Left cardiac atrium (tissue), 4 donors: ENCODE measurements around the gene CLEC2B. TPM values are rescaled to one million over a fixed set of nuclear protein-coding genes. Genes with fewer than 3 reads are reported as not detected.

Source experiments
- ATAC-seq, 2 donors: fragments of 200-7000 bp; cut with Tn5 transposase; one replicate each; pipeline ENCODE4 v1.9.1; 2020; ENCODE audit warnings: mild to moderate bottlenecking in 2 of 2, moderate library complexity in 2 of 2
- DNase-seq: peaks from one replicate; pipeline ENCODE4 v3.0.0-alpha.2; 2020
- intact Hi-C, 2 donors: fragments of 100-400 bp; cut with DNase I; formaldehyde crosslinking; loops; one replicate each; pipeline versions ENCODE4 v1.14.1 to v1.15.1; 2022 to 2023
- total RNA-seq, 2 donors: library from RNA; stranded (reverse); fragmentation: NEBNext Ultra II Directional; extraction: Animal tissue kit (Norgen Biotek cat#: 25700); gene quantifications; one replicate each; pipeline ENCODE4 v1.2.1, GENCODE V29; 2021
- donor health status: DM: no; HTN: yes; CAD: no.
- donor health status: DM: no; HTN: yes; CAD: no; lungs with severe emphysema.
- donor health status: DM: yes; HTN: yes; CAD: no.
- donor health status: Dilated cardiomyopathy.

CLEC2B gene
- total RNA-seq, 2 donors from 2014 or later: 3.9 to 8.6 TPM

DNA sequence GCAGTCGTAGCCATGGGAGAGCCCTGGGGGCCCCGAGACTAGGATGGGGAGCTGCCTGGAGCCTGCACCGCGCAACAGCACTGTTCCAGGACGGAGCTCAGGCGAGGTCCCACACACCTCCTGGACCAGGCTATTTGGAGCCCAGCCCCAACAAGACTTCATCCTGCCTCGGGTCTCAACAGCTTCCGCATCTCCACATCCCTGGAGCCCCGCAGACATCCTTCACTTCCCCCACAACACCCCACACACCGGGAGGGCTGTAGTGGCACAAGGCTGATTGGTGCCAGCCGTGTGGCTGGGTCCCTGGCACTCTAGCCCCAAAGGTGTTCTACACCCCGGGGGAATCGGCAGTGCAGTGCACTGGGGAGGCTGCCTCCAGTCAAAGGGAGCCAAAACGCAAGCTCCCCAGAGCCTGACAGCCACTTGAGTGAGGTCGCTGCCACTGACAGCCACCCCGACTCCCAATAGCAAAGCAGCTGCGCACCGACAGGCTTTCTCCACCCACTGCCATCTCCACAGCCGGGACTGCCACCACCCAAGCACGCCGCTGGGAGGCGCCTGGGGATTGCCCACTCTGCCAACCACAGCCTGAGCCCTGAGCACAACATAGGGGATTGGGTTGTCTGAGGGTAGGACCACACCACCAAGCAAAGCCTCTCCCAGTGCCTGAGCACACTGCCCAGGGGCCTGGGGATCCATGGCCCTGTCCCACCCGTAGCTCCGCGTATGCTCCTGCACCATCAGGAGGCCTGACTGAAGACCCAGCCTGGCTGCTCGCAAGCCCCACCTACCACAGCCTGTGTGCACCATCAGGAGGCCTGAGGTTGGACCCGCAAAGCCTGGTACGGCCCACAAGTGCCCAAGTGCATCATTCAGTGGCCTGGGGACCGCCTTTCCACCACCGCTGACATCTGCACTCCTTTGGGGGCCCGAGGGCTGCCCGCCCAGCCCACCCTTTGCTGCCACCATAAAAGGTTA, 55.0 kb downstream of the CLEC2B start:
- ATAC-seq (peak; percentile 94 to 98), DNase-seq (peak; percentile 79)
- intact Hi-C loops: loop anchor here (2.0 to 10.0 kb wide), 2 partner anchors 111 kb away; no protein-coding TSS in a partner anchor

DNA sequence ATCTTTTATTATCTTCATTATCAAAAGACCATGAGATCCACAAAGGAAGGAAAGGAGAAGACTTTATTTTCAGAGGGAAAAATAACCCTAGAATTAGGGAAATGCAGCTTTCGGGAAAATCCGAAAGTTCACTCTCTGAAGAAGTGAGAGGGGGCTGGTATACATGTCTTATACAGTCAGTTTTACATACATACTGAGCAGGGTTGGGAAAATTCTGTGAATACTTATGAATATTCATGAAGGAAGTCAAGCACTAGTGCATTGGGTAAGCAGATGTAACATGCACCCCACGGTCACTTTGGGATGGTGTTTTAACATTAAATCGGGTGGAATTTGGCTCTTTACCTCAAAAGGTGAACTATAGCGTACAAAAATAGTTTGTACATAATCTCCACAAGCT, 57.5 kb downstream of the CLEC2B start:
- intact Hi-C loops: loop anchor here in 1 of 2 donors (10.0 kb wide), 1 partner anchor 113 kb away; no protein-coding TSS in a partner anchor
- no peak for DNase-seq
- ATAC-seq: no peak

DNA sequence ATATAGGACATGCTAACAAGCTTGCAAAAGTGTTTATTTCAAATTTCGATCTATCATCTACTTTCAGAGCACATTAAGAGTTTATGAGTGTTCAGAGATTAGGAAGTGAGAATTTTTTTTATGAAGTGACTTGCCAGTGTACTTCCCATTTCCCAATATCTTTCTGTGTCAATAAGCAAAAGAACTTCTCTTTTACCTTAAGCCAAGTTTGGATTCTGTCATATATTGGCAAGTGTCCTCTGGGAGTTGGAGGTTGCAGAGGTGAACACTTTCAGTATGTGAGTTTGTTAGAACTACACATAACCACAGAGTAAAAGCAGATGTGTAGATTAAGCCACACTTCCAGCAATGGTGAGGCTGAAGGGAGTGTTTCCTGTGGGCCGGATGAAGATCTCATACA, 58.5 kb downstream of the CLEC2B start:
- no peak for ATAC-seq
- no peak for DNase-seq
- intact Hi-C loops: loop anchor here in 1 of 2 donors (10.0 kb wide), 1 partner anchor 114 kb away; no protein-coding TSS in a partner anchor

DNA sequence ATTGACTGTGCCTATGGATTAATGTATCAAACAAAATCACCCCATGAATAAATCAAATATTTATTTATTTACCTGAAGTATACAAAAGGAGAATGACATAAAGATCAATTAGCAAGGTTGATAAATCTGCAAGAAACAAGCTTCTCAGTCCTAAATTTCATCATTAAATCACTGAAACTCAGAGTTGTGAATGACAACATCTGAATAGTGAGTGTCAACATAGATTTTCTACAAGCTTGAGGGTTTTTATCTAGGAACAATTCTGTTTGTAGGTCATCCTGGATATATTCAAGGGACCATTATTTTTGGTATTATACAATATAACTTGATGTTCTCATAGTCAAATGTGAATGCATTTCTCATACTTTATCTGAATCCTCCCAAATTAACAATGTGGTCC, 59.3 kb downstream of the CLEC2B start:
- DNase-seq (no peak), ATAC-seq (no peak)
- intact Hi-C loops: loop anchor here in 1 of 2 donors (10.0 kb wide), 1 partner anchor 115 kb away; no protein-coding TSS in a partner anchor

DNA sequence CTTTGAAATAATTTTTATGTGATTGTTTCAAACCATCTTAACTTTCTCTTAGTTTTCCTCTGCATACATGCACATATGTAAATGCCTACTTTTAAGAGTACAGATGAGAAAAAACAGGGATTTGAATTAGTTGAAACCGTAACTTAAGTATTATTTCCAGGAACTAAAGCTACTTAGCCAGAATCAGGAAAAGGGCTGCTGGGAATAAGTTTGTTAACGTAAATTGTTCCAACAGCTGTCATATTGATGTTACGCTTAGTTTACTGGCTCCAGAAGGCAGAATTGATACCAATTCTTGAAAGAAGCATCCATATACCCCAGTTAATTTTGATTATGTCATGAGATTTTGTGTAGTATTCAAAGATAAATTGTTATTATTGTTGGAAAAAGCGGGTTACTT, 59.8 kb downstream of the CLEC2B start:
- DNase-seq (no peak), ATAC-seq (no peak)
- intact Hi-C loops: no loop called here

DNA sequence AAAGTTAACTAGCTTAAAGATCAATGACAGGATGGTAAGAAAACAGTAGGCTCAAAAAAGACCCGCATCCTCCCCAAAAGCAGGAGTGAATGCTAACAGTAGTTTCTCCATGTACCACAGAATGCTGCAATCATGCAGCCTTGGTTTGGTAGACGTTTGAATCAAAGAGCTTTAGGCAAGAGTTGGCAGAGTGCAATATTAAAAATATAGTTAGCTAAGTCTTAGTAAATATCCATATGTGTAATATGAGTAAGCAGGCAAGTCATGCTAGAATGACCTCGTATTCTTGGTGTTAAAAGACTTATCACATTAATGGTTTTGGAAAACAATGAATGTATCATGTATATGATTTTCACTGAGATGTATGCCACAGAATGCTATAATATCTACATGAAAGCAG, 60.6 kb downstream of the CLEC2B start:
- ATAC-seq: no peak
- no peak for DNase-seq
- intact Hi-C loops: no loop called here

DNA sequence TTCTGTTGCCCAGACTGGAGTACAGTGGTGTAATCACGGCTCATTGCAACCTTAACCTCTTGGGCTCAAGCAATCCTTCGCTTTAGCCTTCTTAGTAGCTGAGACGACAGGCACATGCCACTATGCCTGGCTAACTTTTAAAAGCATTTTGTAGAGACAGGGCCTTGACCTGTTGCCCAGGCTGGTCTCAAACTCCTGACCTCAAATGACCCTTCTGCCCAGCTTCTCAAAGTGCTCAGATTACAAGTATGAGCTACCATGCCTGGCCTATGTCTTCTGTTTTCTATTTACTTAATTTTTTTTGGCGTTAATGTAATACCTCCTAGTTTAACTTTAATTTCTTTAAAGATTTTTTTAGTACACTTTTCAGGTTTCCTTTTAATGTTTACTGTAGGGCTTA, 62.4 kb downstream of the CLEC2B start:
- DNase-seq (no peak), ATAC-seq (no peak)
- intact Hi-C loops: no loop called here

DNA sequence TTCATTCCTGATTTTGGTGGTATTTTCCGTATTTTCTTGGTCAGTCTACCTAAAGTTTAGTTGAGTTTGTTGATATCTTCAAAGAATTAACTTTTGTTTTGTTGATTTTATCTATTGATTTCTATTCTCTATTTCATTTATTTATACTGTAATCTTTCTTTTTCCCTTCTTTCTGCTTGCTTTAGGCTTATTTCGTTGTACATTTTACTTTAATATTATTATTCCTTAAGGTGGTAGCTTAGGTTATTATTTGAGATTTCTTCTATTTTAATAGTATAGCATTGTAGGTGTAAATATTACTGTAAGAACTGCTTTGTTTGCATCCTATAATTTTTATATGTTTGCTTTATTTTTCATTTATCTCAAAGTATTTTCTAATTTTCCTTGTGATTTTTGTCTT, 63.3 kb downstream of the CLEC2B start:
- ATAC-seq (no peak), DNase-seq (no peak)
- intact Hi-C loops: no loop called here

Other genes with a start within 250 kb of the CLEC2B start
- gene CLEC2D, start 199.6 kb downstream of the CLEC2B start, total RNA-seq: 10 to 100 TPM in 1 of 2 donors, 1 to 10 TPM in 1; 9.5 to 12.7 TPM
- 1 to 10 TPM in 1 of 2 donors, not detected in 1; 1.2 TPM for gene CLECL1, start 136.3 kb downstream of the CLEC2B start, total RNA-seq
- gene CD69, start 108.5 kb downstream of the CLEC2B start, total RNA-seq: 1 to 10 TPM; 1.7 to 2.9 TPM
- under 1 TPM; 0.27 to 0.31 TPM for gene KLRF1, start 41.9 kb downstream of the CLEC2B start, total RNA-seq
- not detected for gene KLRF2, start 12.1 kb upstream of the CLEC2B start, total RNA-seq
- not detected for gene CLEC2A, start 63.0 kb upstream of the CLEC2B start, total RNA-seq
- 10 to 100 TPM in 1 of 2 donors, 1 to 10 TPM in 1; 2.8 to 17.8 TPM for gene CLEC12A, start 102.1 kb upstream of the CLEC2B start, total RNA-seq
- not detected for gene CLEC1B, start 129.8 kb upstream of the CLEC2B start, total RNA-seq
- under 1 TPM in 1 of 2 donors, not detected in 1; 0.24 TPM for gene CLEC12B, start 141.3 kb upstream of the CLEC2B start, total RNA-seq
- gene CLEC9A, start 161.3 kb upstream of the CLEC2B start, total RNA-seq: not detected
- 1 to 10 TPM; 3.9 to 4.6 TPM for gene CLEC1A, start 229.6 kb upstream of the CLEC2B start, total RNA-seq